Measurements from ENCODE around the gene RAD51B.

Gene RAD51B

DNA sequence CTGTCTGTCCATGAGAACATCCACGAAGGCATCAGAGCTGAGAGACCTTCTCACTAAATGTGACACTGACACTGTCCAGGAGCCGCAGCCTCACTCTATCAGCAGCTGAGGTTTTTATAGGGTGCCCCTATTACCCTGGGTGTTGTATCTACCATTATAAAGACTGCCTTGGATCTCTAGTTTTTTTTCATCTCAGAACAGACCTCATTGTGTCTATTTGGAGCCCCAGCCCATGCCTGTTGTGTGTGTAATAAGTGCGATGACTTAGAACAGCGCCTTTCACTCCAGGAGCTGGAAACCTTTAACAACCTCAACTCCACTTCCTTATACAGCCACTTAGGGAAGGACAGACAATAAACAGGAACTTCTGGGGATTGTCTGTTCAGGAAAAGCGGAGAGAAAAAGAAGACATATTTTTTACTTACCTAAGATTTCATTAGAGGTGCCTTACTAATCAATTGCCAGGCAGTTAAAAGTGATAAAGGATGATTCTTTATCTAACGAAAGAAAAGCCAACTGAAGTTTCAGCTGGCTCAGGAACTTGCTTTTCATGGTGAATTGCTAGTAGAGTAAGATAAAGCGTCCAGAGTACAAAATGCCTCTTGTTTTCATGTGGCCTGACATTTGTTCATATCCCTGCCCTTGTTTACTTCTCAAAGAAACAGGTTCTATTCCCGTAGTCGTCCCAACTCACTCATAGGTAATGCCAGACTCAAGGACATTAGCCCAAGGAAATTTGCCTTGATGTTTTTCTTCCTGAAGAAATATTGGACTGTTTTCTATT is 420.6 kb downstream of the RAD51B start:
- Histone ChIP-seq H3K9me3 (replicated peaks in 1 of 11) (no peaks in the 10 kb centered on the region; a peak in 1 of 22 replicates), H3K4me1 (peaks cover 6 to 19% (median 9%) of the 10 kb centered on the region in 10 experiments), H3K27me3 (no peaks in the 10 kb centered on the region), H3K36me3 (no peaks in the 10 kb centered on the region), H3K4me3 (no peak overlapping the region), H3K9ac (no peak overlapping the region), H3K4me2 (peak overlapping the region in 3 of 11 experiments; percentile 0 to 12 (median 8); a peak in 2 of 22 replicates), H4K20me1 (no peaks in the 10 kb centered on the region), H3K27ac (no peak overlapping the region)
- TF ChIP-seq Cebpa-rat (IDR thresholded peaks at IDR 0.05), result no peak

DNA sequence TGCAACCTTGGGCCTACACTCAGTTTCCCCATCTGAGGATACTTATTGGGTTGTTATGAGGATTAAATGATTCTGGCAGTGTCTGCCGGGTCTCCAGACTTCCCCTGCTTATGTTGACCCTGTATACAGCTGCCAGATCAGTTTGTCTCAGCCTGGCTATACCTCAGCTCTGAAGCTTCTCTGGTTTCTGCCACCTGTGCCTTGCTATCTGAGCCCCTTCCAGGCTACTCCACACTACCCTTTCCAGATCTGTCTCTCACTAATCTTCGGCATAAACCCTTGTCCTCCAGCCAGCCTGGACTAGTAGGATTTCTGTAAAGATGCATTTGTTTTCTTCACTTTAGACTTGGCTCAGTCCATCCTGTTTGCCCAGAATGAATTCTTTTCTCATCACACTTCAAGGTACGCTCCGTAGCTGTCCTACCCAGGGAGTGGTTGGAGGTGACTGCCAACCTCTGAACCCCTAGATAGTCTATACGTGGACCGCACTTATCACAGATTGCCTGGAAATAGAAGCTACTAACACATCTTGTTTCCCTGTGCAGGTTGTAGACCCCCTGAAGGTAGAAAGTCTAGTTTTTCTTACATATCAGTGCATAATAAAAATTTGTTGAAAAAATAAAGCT is 422.4 kb downstream of the RAD51B start:
- H3K4me3 ChIP-seq, result no peak overlapping the region
- H4K20me1 ChIP-seq, result no peaks in the 10 kb centered on the region
- no peaks in the 10 kb centered on the region; a peak in 1 of 22 replicates for H3K9me3 ChIP-seq (replicated peaks in 1 of 11)
- no peaks in the 10 kb centered on the region for H3K36me3 ChIP-seq
- no peaks in the 10 kb centered on the region for H3K27me3 ChIP-seq
- H3K4me2 ChIP-seq, result no peak overlapping the region
- no peak overlapping the region for H3K9ac ChIP-seq
- no peak overlapping the region for H3K27ac ChIP-seq
- peaks cover 16 to 37% (median 26%) of the 10 kb centered on the region in 10 experiments for H3K4me1 ChIP-seq
- no peak for TF ChIP-seq Cebpa-rat (IDR thresholded peaks at IDR 0.05)

GRCh38 chr14:68243450-68244010 is 424.0 kb downstream of the RAD51B start:
- no peaks in the 10 kb centered on the region for H3K36me3 ChIP-seq
- H4K20me1 ChIP-seq, result no peaks in the 10 kb centered on the region
- peaks cover 32 to 52% (median 42%) of the 10 kb centered on the region in 10 experiments for H3K4me1 ChIP-seq
- no peaks in the 10 kb centered on the region for H3K9me3 ChIP-seq (replicated peaks in 1 of 11)
- no peak for TF ChIP-seq Cebpa-rat (IDR thresholded peaks at IDR 0.05)
- H3K9ac ChIP-seq, result no peak overlapping the region
- no peaks in the 10 kb centered on the region for H3K27me3 ChIP-seq
- no peak overlapping the region for H3K4me2 ChIP-seq
- H3K4me3 ChIP-seq, result no peak overlapping the region
- H3K27ac ChIP-seq, result no peak overlapping the region

DNA sequence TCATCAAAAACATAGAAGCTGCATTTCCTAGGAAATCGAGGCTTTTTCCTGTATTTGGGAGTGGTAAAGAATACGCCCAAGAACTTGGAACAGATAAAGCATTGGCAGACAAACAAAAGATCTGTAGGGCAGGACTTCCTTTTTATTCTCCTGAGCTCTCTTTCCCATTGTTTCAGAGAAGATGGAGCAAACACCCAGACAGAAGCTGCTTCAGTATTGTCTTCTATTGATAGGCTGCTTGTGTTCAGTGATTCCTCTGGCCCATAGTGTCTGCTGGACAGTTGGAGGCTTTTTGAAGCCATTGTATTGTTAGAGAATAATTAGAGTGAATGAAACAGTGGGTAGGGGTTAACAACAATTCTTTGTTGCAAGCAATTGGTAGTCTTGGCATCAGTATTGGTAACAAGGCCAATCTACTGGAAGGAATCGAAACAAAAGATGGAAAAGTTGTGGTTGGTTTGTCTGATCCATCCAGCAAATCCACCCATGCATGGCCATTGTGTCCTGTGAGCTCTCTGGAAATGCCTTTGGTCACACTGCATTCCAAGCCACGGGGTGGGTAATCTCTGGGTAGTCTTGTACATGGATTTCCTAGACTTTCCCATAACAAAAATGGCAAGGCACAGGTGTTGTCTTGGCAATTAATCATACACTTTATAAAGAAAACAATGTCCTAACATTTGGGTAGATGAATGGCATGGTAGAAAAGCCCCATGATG is 424.8 kb downstream of the RAD51B start:
- no peaks in the 10 kb centered on the region for H3K27me3 ChIP-seq
- no peak overlapping the region for H3K27ac ChIP-seq
- H3K4me3 ChIP-seq, result no peak overlapping the region
- no peaks in the 10 kb centered on the region for H3K9me3 ChIP-seq (replicated peaks in 1 of 11)
- no peak for TF ChIP-seq Cebpa-rat (IDR thresholded peaks at IDR 0.05)
- H3K36me3 ChIP-seq, result no peaks in the 10 kb centered on the region
- H3K4me1 ChIP-seq, result peaks cover 40 to 56% (median 43%) of the 10 kb centered on the region in 10 experiments
- no peak overlapping the region for H3K9ac ChIP-seq
- no peaks in the 10 kb centered on the region for H4K20me1 ChIP-seq
- 0 out of 22 replicates have a peak overlapping the region, but pooled peaks of 1 of the 11 experiments have one; percentile 80 for H3K4me2 ChIP-seq

GRCh38 chr14:68245146-68246073 is 425.8 kb downstream of the RAD51B start:
- peak overlapping the region in 7 of 11 experiments; percentile 10 to 87 (median 85); a peak in 13 of 22 replicates for H3K27ac ChIP-seq
- no peaks in the 10 kb centered on the region for H3K36me3 ChIP-seq
- H3K4me3 ChIP-seq, result no peak overlapping the region
- no peaks in the 10 kb centered on the region for H3K27me3 ChIP-seq
- no peaks in the 10 kb centered on the region for H3K9me3 ChIP-seq (replicated peaks in 1 of 11)
- no peak for TF ChIP-seq Cebpa-rat (IDR thresholded peaks at IDR 0.05)
- H3K9ac ChIP-seq, result peak overlapping the region in 4 of 11 experiments; percentile 1 to 51 (median 22); a peak in 3 of 22 replicates
- peaks cover 44 to 59% (median 53%) of the 10 kb centered on the region in 10 experiments for H3K4me1 ChIP-seq
- H4K20me1 ChIP-seq, result no peaks in the 10 kb centered on the region
- H3K4me2 ChIP-seq, result peak overlapping the region; percentile 11 to 91 (median 82); a peak in 20 of 22 replicates

DNA sequence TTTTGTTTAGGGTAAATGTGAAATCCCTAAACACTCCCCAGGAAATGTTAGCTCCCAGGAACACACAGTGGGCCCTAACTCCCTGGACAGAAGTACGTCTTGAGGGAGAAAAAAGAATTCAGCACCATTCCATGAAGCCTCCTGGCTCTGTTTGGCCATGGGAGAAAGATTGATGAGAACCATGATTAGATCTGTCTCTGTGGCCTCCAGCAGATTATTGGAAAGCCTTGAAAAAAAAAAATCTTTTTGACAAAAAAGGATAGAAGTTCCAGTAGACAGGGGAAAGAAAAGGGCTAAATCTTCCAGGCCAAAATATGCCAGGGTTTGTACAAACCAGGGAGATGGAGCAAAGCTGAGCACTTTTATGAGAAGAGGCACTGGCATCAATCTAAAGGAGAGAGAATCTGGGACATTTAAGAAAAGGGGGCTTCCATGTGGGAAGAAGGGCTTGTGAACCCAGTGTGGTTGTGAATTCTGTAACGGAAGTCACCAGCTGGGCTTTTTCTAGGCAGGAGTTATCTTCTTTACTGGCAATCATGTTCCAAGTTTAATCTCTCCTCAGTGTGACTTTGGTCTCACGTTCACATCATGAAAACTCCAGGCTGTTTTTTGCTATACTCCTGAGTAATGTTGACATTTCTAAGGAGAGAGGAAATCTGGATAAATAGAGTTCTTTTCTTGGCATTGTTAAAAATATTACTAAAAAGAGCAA is 426.7 kb downstream of the RAD51B start:
- Histone ChIP-seq H3K4me2 (peak overlapping the region; percentile 76 to 91 (median 82); a peak in 21 of 22 replicates), H3K4me1 (peaks cover 51 to 67% (median 61%) of the 10 kb centered on the region in 10 experiments), H3K27ac (peak overlapping the region in 10 of 11 experiments; percentile 75 to 87 (median 84); a peak in 18 of 22 replicates)

GRCh38 chr14:68246786-68247105 is 427.2 kb downstream of the RAD51B start:
- H3K9ac ChIP-seq, result peak overlapping the region in 5 of 11 experiments; percentile 12 to 57 (median 42); a peak in 9 of 22 replicates
- peak overlapping the region in 10 of 11 experiments; percentile 75 to 87 (median 84); a peak in 20 of 22 replicates for H3K27ac ChIP-seq
- no peaks in the 10 kb centered on the region for H3K36me3 ChIP-seq
- no peaks in the 10 kb centered on the region for H3K27me3 ChIP-seq
- peaks cover 56 to 73% (median 66%) of the 10 kb centered on the region in 10 experiments for H3K4me1 ChIP-seq
- no peaks in the 10 kb centered on the region for H4K20me1 ChIP-seq
- peak overlapping the region; percentile 76 to 91 (median 82) for H3K4me2 ChIP-seq
- no peak for TF ChIP-seq Cebpa-rat (IDR thresholded peaks at IDR 0.05)
- no peak overlapping the region for H3K4me3 ChIP-seq
- H3K9me3 ChIP-seq (replicated peaks in 1 of 11), result no peaks in the 10 kb centered on the region

More for the DNA sequence above, 426.7 kb downstream of the RAD51B start:
- peak overlapping the region in 7 of 11 experiments; percentile 1 to 57 (median 36); a peak in 12 of 22 replicates for H3K9ac ChIP-seq
- TF ChIP-seq Cebpa-rat (IDR thresholded peaks at IDR 0.05), result no peak
- no peaks in the 10 kb centered on the region for H3K27me3 ChIP-seq
- no peaks in the 10 kb centered on the region for H4K20me1 ChIP-seq
- H3K36me3 ChIP-seq, result no peaks in the 10 kb centered on the region
- H3K4me3 ChIP-seq, result no peak overlapping the region
- H3K9me3 ChIP-seq (replicated peaks in 1 of 11), result no peaks in the 10 kb centered on the region
